NCI-H1092 treated with DMSO at 0.1 percent for 48 hours (cell line): ENCODE data around the gene CEP89.
A peak's percentile ranks its signal among the peaks of the same experiment; 100 is the strongest.
"Not testable (repeated sequence)": the region's sequence is repeated elsewhere in the genome, so short reads cannot be mapped to it uniquely, and the experiment has no call there.

Source experiments
- DNase-seq: peaks from one replicate; lab custom pipeline; 2025; lab: John Stamatoyannopoulos, UW

Gene CEP89

DNA sequence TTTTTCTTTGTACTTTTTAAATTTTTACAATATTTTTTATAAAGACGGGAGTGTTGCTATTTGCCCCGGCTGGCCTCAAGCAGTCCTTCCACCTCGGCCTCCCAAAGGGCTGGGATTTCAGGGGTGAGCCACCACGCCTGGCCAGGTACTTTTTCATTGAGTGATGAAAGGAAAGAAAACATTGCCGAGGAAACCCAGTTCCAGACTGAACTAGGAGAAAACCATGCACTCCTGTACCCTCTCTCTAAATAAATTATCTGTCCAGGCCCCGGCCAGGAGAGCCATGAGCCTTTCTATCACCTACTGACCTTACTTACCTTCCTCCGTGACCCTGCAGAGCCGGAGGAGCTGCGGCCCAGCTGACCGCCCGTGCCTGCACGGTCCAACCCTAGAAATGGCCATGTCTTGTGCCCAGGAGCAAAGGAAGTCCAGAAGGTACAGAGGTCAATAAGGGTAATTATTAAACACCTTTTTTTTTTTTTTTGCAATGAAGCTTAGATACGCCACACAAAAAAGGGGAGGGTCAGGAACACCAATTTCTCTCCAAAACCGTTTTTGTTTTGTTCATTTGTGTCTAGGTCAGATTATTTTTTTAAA is 102.3 kb downstream of the CEP89 start, which contains the start of gene SLC7A9:
Gene SLC7A9 (minus strand): TSS at position 399 of the 597 bp plus-strand sequence. CDS start 1,233 bp downstream, outside the sequence.
- no peak for DNase-seq

- no peak for DNase-seq
These were observed 103.4 kb downstream of the CEP89 start for GRCh38 chr19:32868206-32868950.

- not testable (repeated sequence) for DNase-seq
These were observed 104.3 kb downstream of the CEP89 start for GRCh38 chr19:32867436-32867835.

- DNase-seq = no peak
These were observed 105.0 kb downstream of the CEP89 start for GRCh38 chr19:32866564-32867265.

DNA sequence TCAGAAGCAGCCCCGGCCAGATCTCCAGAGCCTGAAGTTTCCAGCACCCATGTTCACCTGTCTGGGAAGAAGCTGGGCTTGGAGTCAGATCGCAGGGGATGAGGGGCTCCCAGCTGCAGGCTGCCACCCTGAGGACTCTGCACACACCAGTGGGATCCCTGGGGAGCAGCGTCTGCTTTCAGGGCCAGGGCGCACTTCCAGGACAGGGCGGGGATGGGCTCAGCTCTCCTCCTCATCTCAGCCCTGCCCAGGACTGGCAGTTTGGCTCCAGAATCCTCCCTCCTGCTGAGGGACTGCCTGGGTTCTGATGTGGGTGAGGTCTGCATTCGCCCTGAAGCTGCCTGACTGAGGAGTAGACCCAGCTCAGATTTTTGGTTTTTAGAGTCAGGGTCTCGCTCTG is 105.7 kb downstream of the CEP89 start:
- peak; percentile 10 for DNase-seq

DNA sequence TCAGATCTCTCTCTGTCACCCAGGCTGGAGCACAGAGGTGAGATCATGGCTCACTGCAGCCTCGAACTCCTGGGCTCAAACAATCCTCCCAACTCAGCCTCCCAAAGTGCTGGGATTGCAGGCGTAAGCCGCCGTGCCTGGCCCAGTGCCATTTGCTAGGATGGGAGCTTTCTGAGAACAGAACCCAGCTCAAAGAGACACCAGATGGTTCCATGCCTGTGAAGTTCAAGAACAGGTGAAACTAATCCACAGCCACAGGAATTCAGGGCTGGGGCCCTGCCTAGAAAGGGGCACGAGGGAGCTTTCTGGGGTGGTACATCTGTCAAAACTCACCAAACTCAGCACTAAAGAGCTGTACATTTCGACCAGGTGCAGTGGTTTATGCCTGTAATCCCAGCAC is 106.4 kb downstream of the CEP89 start:
- no peak for DNase-seq

GRCh38 chr19:32864318-32865007 is 107.3 kb downstream of the CEP89 start:
- DNase-seq = no peak

- DNase-seq = no peak
These were observed 107.9 kb downstream of the CEP89 start for GRCh38 chr19:32863841-32864240.

- DNase-seq = no peak
These were observed 108.5 kb downstream of the CEP89 start for GRCh38 chr19:32863301-32863700.

GRCh38 chr19:32862741-32863140 is 109.0 kb downstream of the CEP89 start:
- DNase-seq = no peak

GRCh38 chr19:32862173-32862572 is 109.6 kb downstream of the CEP89 start:
- no peak for DNase-seq

GRCh38 chr19:32861596-32861995 is 110.2 kb downstream of the CEP89 start:
- no peak for DNase-seq

GRCh38 chr19:32859591-32859990 is 112.2 kb downstream of the CEP89 start:
- DNase-seq = no peak

GRCh38 chr19:32858559-32858958 is 113.2 kb downstream of the CEP89 start:
- DNase-seq = no peak

- no peak for DNase-seq
These were observed 113.6 kb downstream of the CEP89 start for GRCh38 chr19:32858155-32858554.

- no peak for DNase-seq
These were observed 114.2 kb downstream of the CEP89 start for GRCh38 chr19:32857584-32857983.

DNA sequence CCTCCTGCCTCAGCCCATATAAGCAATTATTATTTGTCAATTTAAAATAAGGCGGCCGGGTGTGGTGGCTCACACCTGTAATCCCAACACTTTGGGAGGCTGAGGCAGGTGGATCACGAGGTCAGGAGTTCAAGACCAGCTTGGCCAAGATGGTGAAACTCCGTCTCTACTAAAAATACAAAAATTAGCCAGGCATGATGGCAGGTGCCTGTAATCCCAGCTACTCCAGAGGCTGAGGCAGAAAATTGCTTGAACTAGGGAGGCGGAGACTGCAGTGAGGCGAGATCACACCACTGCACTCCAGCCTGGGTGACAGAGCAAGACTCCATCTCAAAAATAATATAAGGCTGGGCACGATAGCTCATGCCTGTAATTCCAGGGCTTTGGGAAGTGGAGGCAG is 114.9 kb downstream of the CEP89 start:
- DNase-seq = not testable (repeated sequence)

- no peak for DNase-seq
These were observed 119.5 kb downstream of the CEP89 start for GRCh38 chr19:32852216-32852615.

GRCh38 chr19:32848035-32848434 is 123.7 kb downstream of the CEP89 start:
- DNase-seq = not testable (repeated sequence)

DNA sequence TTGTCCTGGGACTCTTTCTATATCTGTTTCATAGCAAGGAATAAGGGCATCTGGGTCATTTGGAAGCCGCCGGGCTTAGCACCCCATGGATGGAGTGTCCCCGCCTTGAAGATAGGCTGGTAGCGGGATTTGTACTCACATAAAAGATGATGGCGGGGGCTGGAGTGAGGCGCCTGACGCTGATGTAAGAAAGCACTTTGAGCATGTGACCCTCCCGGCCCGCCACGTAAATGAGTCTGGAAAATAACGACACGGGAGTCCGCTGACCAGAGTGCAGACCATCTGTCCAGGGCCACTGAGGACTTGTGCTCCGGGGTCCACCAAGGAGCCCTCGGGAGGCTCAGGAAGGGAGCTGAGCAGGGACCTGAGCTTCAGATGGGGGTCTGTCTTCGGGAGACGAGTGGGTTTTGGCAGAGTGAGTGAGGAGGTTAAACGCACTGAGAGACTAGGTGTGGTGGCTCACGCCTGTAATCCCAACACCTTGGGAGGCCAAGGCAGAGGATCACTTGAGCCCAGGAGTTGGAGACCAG is 128.0 kb downstream of the CEP89 start:
- no peak for DNase-seq

- DNase-seq = no peak
These were observed 129.7 kb downstream of the CEP89 start for GRCh38 chr19:32842061-32842460.

GRCh38 chr19:32837531-32837930 is 134.2 kb downstream of the CEP89 start:
- DNase-seq = no peak
